RWPE1 (cell line): ENCODE data around the gene CS.

Experiments used
- CTCF ChIA-PET: fragments of 350-600 bp; sonication (Branson Sonifier 250); formaldehyde crosslinking; extraction: SDS; loops from one replicate; lab custom pipeline; 2021; lab: Yijun Ruan, JAX
- POLR2A ChIA-PET: fragments of 400-600 bp; formaldehyde crosslinking; extraction: SDS; loops from one replicate; lab custom pipeline; 2020; ENCODE audit warnings: antibody characterized with exemption; ENCODE audit not compliant: low non-redundant PET; lab: Yijun Ruan, JAX
- DNase-seq: peaks from one replicate; pipeline ENCODE4 v3.0.0; 2012; ENCODE audit warnings: low spot score
- H3K27ac ChIP-seq: fragments of 450-650 bp; 2 replicates; pipeline ENCODE4 v1.5.1; 2017
- TF ChIP-seq, protein P1 (sequence below): fragments of 450-650 bp; conservative IDR thresholded peaks from 2 replicates; pipeline ENCODE4 v1.5.1; 2017; ENCODE audit warnings: low read depth, mild to moderate bottlenecking

Gene CS

DNA sequence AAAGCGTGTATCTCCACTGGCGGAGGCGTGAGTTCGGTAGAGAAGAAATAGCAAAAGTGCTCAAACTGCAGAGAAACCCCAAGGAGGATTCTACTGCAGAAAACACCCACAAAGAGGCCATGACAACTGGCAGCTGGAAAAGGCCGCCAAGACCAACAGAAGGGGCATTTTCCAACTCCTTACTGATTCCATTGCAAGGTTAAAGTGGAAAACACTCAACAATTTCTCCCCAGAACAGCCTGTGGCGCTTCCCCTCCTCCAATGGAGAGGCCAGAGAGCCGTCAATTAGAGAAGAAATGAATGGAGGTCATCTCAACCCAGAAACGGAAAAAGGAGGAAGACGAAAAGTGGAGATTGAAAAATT, 41.3 kb downstream of the CS start:
- TF ChIP-seq, protein P1, sequence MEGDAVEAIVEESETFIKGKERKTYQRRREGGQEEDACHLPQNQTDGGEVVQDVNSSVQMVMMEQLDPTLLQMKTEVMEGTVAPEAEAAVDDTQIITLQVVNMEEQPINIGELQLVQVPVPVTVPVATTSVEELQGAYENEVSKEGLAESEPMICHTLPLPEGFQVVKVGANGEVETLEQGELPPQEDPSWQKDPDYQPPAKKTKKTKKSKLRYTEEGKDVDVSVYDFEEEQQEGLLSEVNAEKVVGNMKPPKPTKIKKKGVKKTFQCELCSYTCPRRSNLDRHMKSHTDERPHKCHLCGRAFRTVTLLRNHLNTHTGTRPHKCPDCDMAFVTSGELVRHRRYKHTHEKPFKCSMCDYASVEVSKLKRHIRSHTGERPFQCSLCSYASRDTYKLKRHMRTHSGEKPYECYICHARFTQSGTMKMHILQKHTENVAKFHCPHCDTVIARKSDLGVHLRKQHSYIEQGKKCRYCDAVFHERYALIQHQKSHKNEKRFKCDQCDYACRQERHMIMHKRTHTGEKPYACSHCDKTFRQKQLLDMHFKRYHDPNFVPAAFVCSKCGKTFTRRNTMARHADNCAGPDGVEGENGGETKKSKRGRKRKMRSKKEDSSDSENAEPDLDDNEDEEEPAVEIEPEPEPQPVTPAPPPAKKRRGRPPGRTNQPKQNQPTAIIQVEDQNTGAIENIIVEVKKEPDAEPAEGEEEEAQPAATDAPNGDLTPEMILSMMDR, result no peak
- no peak for DNase-seq
- CTCF ChIA-PET, result interaction anchor here (0.5 to 1.8 kb wide), 8 partner anchors 7 to 330 kb away, joined by 3 to 5 read pairs (median 4); partner anchors contain the start of gene ESYT1
- H3K27ac ChIP-seq, result peak overlapping the region; percentile 90
- POLR2A ChIA-PET, result no interaction called here

DNA sequence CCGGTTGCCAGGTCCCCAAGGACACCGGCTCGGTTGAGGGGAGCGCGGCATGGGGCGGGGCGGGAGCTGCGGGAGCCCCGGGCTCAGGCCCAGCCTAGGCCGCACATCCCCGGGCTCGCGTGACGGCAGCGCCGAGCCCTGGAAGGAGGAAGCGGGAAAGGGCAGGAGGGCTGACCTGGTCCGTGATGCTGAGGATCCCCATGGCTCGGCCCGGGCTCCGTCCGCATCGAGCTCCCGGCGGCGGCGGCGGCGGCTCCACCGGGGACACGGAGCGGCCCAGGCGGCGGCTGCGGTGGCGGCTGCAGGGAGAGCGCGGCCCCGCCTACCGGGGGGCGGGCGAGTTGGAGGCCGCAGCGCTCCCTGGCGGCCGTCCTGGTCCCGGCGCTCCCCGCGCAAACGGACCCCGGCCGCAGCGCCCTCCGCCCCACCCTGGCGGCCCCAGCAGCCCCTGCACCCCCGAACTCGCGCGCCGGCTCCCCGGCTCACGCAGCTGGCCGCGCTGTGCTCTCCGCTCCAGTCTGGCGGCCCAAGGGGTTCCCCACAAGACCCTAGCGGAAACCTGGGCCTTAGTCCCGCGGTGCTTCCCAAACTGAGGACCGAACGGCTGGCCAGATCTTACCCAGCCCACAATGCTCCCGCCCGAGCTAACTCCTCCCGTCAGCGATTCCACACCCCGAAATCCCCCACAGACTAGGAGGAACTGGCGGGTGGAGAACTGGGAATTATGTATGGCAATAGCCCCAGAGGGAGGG, 41.9 kb downstream of the CS start, which contains the start of gene ANKRD52:
Gene ANKRD52, minus strand, starts transcription at position 317 of the 752 bp plus-strand sequence. Its CDS starts 115 bp downstream, at position 202.
- TF ChIP-seq, protein P1, result peak; percentile 88
- DNase-seq, result peak; percentile 86
- peak within 1 kb of the TSS; percentile 90 for H3K27ac ChIP-seq
- ChIA-PET POLR2A (no interaction called here), CTCF (interaction anchor here (0.5 to 1.8 kb wide), 13 partner anchors 8 to 330 kb away, joined by 3 to 7 read pairs (median 4); partner anchors contain the start of genes ESYT1 and SMARCC2)

DNA sequence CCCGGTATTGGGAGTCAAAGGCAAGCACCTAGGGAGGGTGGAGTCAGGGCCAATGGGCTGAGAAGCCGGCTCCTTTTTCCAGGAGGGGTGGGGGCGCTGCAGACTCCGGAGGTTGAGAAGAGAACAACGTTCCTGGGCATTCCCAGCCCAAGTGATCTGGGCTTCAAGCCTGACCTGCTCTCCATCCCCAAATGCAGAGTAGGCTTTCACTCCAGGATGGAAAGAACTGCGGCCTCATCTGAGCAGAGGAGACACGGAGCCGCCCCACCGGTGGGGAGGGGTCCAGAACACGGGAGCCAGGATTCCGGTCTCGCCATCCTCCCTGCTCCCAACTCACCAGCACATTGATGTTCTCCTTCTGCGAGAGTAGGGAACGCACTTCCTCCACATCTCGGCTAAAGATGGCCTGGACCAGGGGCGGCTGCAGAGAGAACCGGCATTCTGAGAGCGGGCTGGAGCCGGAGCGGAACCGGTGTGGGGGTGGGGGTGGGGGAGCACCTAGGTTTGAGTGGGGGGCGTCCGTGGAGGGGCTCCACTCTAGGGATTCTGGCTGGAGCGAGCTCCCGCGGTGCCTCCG, 42.6 kb downstream of the CS start:
- H3K27ac ChIP-seq, result peak overlapping the region; percentile 90
- TF ChIP-seq, protein P1, result no peak
- peak; percentile 67 for DNase-seq
- ChIA-PET POLR2A (no interaction called here), CTCF (interaction anchor here (0.5 to 1.8 kb wide), 9 partner anchors 9 to 182 kb away, joined by 4 to 7 read pairs (median 5); partner anchors contain the start of gene SMARCC2)

DNA sequence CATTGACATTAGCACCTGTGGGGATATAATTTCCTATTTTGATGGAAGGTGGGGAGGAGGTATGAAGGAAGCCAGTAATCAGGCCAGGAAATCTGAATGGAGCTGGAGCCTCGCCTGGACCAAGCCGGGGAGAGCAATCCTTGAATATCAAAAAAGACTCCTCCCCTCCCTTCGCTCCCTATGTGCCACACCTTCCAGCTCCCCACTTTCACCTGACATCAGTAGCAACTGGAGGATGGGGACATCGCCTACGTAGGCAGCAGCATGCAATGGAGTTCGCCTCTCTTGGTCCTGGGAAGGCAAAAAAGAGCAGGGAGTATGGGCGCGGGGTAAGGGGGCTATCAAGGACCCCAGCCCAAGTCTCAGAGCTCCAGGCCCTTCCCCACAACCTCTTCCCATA, 43.1 kb downstream of the CS start:
- no peak for DNase-seq
- ChIA-PET CTCF (interaction anchor here (1.0 to 1.8 kb wide), 2 partner anchors 23 to 35 kb away, joined by 3 to 4 read pairs; partner anchors contain the start of gene RNF41), POLR2A (no interaction called here)
- TF ChIP-seq, protein P1, result no peak
- H3K27ac ChIP-seq, result peak overlapping the region; percentile 90

- TF ChIP-seq, protein P1, result no peak
- CTCF ChIA-PET, result interaction anchor here (1.0 kb wide), 1 partner anchor 34 kb away, joined by 3 read pairs; the partner anchor contains the start of gene RNF41
- no peak for DNase-seq
- POLR2A ChIA-PET, result no interaction called here
- peak overlapping the region; percentile 90 for H3K27ac ChIP-seq
Observed at GRCh38 chr12:56256326-56256960, 43.7 kb downstream of the CS start.

DNA sequence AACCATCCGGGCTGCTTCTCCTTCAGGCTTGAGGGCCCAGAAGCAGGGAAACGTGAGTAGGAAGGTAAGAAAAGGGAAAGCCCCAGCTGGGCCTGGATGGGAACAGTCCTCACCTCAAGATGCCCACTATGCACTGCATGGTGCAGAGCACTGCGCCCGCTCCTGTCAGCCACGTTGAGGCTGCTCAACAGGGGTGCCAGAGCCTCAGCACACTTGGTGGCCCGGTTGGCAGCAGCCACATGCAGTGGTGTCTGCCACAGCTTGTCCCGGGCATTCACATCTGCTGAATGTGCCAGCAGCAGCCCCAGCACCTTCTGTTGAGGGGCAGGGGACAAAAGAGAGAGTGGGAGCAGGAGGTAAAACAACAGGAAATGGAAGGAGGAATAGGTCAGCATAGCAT, 44.5 kb downstream of the CS start:
- H3K27ac ChIP-seq, result peak overlapping the region; percentile 24
- DNase-seq, result no peak
- CTCF ChIA-PET, result no interaction called here
- TF ChIP-seq, protein P1, result no peak
- POLR2A ChIA-PET, result interaction anchor here (0.6 to 0.7 kb wide), 2 partner anchors 106 to 138 kb away, joined by 3 to 4 read pairs; partner anchors contain the start of gene ZC3H10
